GM18873 (cell line): ENCODE results near the gene ZNF334.

Experiments used
- ATAC-seq: cut with Tn5 transposase; IDR thresholded peaks from one replicate; pipeline ENCODE4 v1.9.1; 2021; ENCODE audit warnings: mild to moderate bottlenecking, moderate library complexity, moderate number of reproducible peaks; ENCODE audit not compliant: unreplicated experiment, low FRiP score

The ZNF334 gene

GRCh38 chr20:46491354-46491753 lies 22.0 kb downstream of the ZNF334 start:
- ATAC-seq = no peak

GRCh38 chr20:46488451-46488850 lies 24.9 kb downstream of the ZNF334 start:
- ATAC-seq = no peak

GRCh38 chr20:46487628-46488027 lies 25.7 kb downstream of the ZNF334 start:
- ATAC-seq = no peak

GRCh38 chr20:46485431-46485830 lies 27.9 kb downstream of the ZNF334 start:
- no peak for ATAC-seq

GRCh38 chr20:46484954-46485353 lies 28.4 kb downstream of the ZNF334 start:
- no peak for ATAC-seq

- no peak for ATAC-seq
Observed at GRCh38 chr20:46483879-46484278, 29.5 kb downstream of the ZNF334 start.

GRCh38 chr20:46482864-46483263 lies 30.5 kb downstream of the ZNF334 start:
- no peak for ATAC-seq

GRCh38 chr20:46477640-46478039 lies 35.7 kb downstream of the ZNF334 start:
- ATAC-seq = no peak

- ATAC-seq = no peak
Observed at GRCh38 chr20:46477225-46477624, 36.1 kb downstream of the ZNF334 start.

- no peak for ATAC-seq
Observed at GRCh38 chr20:46468508-46468907, 44.9 kb downstream of the ZNF334 start.

GRCh38 chr20:46464451-46464850 lies 48.9 kb downstream of the ZNF334 start:
- ATAC-seq = no peak

- no peak for ATAC-seq
Observed at GRCh38 chr20:46463852-46464251, 49.5 kb downstream of the ZNF334 start.

- no peak for ATAC-seq
Observed at GRCh38 chr20:46461808-46462207, 51.6 kb downstream of the ZNF334 start.

- no peak for ATAC-seq
Observed at GRCh38 chr20:46458866-46459750, 54.3 kb downstream of the ZNF334 start.

- ATAC-seq = no peak
Observed at GRCh38 chr20:46456255-46457028, 56.9 kb downstream of the ZNF334 start.

GRCh38 chr20:46455729-46456128 lies 57.6 kb downstream of the ZNF334 start:
- ATAC-seq = no peak
